ENCODE data around the gene METTL5.
"Not testable (repeated sequence)": the region's sequence is repeated elsewhere in the genome, so short reads cannot be mapped to it uniquely, and the experiment has no call there.

GRCh38 chr2:169871369-169871768, 46.7 kb upstream of the METTL5 start:
- not testable (repeated sequence) for TF ChIP-seq CTCF (IDR thresholded peaks at IDR 0.05); ZFX (IDR thresholded peaks at IDR 0.05; ENCODE audit: borderline replicate concordance)
